GM19099 (cell line): ENCODE measurements around the gene HSD17B14.

Experiments used
- POLR2A ChIP-seq: IDR thresholded peaks from 3 replicates; pipeline ENCODE4 v1.6.1; 2011; ENCODE audit warnings: low read depth; ENCODE audit not compliant: insufficient read length; ENCODE audit errors: extremely low read depth

HSD17B14 gene

DNA sequence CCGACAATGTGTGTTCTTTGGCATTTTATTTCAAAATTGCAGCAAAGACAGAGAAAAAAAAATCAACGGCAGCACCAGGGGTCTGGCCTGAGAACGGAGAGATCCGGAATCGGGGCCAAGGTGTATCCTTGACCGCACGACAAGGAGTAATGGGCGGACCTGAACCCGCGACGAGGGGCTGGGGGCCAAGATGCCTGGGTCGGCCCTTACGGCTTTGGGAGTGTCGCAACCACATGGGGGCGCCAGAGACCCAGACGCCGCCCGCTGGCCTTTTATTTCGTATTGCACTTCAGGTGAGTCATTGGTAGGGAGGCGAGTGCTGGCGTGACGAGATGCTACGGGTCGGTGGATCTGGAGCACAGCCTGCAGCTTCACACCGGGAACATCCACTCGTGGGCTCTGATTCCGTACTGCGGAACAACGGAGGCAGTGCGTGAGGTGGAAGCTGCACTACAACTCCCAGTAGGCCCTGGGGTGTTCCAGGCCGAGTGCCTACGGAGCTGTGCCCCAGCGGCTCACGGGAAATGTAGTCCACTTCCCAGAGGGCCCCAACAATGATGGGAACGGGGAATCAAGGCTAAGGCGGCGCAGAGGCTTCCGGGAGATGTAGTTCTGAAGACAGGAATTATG, 41.1 kb downstream of the HSD17B14 start:
- TF ChIP-seq POLR2A = no peak

DNA sequence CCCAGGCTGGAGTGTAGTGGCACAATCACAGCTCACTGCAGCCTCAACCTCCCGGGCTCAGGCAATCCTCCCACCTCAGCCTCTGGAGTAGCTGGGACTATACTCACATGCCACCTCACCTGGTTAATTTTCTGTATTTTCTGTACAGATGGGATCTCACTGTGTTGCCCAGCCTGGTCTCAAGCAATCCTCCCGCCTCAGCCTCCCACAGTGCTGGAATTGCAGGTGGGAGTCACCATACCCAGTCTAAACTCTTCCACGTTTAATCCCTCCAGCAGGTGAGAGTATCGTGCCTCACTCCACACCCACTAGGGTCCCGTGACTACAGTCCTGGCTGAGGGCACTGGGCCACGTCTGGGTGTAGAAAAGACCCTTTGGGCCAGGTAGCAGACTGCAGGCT, 42.0 kb downstream of the HSD17B14 start:
- no peak for TF ChIP-seq POLR2A

DNA sequence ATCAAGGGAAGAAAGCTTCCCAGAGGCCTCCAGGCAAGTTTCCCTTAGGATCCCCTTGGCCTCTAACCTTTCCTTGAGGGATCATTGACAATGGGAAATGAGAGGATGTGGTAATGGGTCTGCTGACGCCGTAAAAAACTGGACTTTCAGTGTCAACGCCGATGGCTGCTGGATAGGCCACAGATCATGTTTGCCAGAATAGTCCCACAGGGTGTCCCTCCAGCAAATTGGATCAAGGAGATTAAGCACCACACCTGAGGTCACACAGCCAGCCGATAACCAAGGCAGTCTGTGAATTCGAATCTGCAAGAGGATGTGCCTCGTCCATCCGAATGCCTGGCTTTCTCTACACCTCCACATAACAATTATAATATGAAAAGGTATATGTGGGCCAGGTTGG, 43.0 kb downstream of the HSD17B14 start:
- no peak for TF ChIP-seq POLR2A

DNA sequence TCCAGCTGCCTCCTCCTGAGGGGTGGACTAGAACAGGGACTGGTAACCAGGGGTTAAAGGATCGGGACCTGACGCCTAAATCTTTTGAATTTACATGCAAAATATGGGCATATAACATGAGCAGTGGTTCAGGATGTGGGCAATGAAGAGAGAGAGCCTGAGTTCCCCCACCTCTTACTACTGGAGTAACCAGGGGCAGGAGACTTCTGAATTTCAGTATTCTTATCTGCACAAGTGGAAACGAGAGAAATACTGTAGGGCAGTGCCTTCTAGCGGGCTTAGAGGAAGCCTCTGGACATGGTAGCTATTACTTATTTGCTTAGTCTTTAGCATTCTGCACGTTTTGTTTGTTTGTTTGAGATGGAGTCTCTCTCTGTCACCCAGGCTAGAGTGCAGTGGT, 51.8 kb downstream of the HSD17B14 start:
- TF ChIP-seq POLR2A = no peak

DNA sequence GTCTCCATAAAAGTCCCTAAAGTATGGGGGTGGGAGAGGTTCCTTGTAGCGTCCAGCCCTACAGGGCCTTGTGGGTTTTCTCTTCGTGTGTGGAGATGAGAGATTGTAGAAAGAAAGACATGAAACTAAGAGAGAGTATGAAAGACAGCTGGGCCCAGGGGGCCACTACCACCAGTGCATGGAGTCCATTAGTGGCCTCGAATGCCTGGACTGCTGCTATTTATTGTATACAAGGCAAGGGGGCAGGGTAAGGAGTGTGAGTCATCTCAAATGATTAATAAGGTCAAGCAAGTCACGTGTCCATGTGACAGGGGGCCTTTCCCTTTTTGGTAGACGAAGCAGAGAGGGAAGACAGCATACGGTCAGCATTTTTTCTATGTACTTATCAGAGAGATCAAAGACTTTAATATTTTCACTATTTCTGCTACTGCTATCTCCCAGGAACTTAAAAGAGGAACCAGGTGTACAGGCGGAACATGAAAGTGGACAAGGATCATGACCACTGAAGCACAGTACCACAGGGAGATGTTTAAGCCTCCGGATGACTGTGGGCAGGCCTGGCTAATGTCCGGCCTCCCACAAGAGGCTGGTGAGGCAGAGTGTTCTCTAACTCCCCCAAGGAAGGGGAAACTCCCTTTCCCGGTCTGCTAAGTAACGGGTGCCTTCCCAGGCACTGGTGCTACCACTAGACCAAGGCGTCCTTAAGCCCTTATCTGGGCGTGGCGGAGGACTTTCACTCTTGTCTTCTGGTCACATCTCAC, 55.5 kb downstream of the HSD17B14 start:
- no peak for TF ChIP-seq POLR2A

DNA sequence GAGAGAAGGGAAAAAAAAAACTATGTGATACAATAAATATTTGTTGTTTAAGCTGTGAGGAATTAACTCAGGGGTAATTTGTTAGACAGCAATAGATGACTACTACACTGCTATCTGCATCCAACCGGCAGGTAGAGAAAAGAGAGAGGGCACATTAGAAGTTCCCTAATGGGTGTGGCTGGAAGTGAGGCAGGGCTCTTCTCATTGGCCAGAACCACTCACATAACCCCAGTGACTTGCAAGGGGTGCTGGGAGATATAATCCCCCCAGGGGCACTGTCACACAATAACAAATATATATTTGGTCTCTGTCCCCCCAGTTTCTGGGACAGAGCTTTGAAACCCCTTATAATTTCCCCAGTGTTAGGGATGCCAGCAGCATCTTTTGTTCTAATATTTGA, 56.7 kb downstream of the HSD17B14 start:
- no peak for TF ChIP-seq POLR2A

DNA sequence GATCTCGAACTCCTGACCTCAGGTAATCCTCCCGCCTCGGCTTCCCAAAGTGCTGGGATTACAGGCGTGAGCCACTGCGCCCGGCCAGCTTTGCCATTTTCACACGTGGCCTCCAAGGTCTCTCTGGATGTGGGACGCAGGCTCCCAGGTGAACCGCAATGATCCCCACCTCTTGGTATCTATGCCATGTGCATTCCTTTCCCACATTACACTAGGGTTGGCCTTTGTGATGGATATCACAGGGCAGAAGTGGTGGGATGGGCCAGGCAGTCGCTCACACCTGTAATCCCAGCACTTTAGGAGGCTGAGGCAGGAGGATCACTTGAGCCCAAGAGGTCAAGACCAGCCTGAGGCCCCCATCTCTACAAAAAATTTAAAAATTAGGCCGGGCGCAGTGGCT, 58.6 kb downstream of the HSD17B14 start:
- no peak for TF ChIP-seq POLR2A

DNA sequence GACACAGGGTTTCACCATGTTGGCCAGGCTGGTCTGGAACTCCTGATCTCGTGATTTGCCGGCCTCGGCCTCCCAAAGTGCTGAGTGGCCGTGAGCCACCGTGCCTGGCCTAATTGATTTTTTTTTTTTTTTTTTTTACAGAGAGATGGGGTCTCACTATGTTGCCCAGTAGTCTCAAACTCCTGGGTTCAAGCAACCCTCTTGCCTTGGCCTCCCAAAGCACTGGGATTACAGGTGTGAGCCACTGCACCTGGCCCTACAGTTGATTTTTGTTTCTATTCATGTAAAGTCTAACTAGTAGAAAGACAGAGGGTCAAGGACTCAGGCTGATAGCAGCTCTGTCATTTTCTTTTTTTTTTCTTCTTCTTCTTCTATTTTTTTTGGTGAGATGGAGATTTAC, 59.2 kb downstream of the HSD17B14 start:
- TF ChIP-seq POLR2A = no peak

DNA sequence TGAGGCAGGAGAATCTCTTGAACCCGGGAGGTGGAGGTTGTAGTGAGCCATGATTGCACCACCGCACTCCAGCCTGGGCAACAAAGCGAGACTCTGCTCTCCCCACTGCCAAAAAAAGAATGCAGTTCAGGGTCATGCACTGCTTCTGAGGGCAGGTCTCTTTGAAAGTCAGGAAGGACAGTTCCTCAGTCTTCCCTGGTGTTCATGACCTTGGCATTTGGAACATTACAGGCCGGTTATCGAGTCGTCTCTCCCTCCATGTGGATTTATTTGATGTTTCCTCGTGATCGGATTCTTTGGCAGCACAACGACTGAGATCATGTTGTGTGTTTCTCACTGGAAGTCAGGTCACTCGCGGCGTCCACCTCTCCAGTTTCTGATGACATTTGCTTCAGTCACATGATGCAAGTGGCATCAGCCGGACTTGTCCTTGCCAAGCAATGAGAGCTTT, 63.8 kb downstream of the HSD17B14 start:
- TF ChIP-seq POLR2A = no peak

DNA sequence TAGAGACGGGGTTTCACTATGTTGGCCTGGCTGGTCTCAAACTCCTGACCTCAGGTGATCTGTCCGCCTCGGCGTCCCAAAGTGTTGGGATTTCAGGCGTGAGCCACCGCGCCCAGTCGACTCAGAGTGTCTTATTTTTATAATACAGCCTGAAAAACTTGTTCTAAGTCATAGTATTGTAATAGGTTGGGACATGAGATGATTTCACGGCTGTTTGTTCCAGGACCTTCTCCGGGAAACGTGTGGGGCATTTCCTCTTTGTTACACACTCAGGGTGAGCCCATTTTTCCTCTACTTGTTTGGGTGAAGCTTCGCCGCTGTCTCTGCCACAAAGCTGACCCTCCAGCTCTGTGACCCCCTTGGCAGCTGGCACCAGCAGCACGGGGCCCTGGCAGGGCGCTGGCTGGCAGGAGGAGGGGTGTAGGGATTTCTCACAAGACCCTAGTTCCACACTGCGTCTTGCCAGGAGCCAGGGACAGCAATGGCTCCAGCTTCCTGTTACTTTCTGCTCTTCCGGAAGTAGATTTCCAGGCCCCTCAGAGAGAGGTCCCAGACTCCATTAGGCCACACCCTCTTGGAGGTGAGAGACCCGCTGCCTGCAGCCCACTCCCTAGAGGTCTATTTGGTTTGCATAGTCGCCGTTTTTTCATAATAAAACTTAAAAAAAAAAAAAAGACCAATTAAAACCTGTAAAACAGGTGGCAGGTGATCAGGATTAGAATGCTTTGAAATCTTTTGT, 65.4 kb downstream of the HSD17B14 start:
- TF ChIP-seq POLR2A = no peak

DNA sequence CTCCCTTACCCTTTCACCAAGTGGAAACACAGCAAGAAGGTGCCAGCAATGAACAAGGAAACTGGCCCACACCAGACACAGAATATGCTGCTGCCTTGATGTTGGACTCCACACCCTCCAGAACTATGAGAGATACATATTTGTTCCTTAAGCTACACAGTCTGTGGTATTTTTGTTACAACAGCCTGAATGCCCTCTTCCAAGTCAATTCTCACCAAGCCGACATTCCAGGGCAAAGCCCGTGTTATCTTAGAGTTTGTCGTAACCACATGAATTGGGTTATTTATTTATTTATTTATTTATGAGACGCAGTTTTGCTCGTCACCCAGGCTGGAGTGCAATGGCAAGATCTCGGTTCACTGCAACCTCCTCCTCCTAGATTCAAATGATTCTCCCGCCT, 66.0 kb downstream of the HSD17B14 start:
- no peak for TF ChIP-seq POLR2A

DNA sequence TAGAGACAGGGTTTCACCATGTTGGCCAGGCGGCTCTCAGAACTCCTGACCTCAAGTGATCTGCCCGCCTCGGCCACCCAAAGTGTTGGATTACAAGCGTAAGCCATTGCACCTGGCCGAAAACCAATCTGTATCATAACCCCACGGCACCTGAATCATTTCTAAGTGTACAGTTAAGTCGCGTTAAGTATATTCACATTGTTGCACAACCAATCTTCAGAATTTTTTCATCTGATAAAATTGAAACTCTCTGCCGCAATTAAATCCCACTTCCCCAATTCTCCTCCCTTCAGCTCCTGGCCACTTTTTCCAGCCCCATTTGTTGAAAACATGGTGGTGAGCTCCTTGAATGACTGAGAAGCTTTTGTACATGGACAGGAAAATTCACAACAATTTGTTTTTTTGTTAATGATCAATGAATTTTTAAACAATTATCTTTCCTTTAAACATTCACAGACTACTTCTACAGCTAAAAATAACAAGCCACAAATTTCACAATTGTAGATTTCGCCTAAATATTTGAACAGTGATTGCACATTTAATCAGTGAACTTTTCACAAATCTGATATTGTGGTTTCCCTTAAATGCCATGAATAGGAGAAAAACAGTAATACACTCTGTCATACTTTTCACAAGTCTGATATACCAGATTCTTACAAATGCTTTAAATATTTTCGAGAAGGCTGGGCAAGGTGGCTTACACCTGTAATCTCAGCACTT, 67.1 kb downstream of the HSD17B14 start:
- no peak for TF ChIP-seq POLR2A
